GM10266 (cell line): ENCODE data around the gene DYNLT1.
A peak's percentile ranks its signal among the peaks of the same experiment; 100 is the strongest.

ENCODE experiments used
- DNase-seq: peaks from one replicate; pipeline ENCODE4 v3.0.0; 2012; ENCODE audit errors: extremely low spot score
- TF ChIP-seq, protein P1 (sequence below): IDR thresholded peaks from 2 replicates; pipeline ENCODE4 v1.5.1; 2012; ENCODE audit warnings: mild to moderate bottlenecking, low read depth; ENCODE audit not compliant: control insufficient read depth, insufficient read depth; ENCODE audit errors: missing control alignments

DYNLT1 gene

GRCh38 chr6:158644231-158645063, at the start of gene DYNLT1:
Gene DYNLT1, minus strand, starts transcription at chr6:158644743. Its CDS starts 35 bp downstream, at chr6:158644708.
- peak; percentile 96 for DNase-seq
- TF ChIP-seq, protein P1, sequence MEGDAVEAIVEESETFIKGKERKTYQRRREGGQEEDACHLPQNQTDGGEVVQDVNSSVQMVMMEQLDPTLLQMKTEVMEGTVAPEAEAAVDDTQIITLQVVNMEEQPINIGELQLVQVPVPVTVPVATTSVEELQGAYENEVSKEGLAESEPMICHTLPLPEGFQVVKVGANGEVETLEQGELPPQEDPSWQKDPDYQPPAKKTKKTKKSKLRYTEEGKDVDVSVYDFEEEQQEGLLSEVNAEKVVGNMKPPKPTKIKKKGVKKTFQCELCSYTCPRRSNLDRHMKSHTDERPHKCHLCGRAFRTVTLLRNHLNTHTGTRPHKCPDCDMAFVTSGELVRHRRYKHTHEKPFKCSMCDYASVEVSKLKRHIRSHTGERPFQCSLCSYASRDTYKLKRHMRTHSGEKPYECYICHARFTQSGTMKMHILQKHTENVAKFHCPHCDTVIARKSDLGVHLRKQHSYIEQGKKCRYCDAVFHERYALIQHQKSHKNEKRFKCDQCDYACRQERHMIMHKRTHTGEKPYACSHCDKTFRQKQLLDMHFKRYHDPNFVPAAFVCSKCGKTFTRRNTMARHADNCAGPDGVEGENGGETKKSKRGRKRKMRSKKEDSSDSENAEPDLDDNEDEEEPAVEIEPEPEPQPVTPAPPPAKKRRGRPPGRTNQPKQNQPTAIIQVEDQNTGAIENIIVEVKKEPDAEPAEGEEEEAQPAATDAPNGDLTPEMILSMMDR: no peak

GRCh38 chr6:158688860-158689259, 44.3 kb upstream of the DYNLT1 start:
- TF ChIP-seq, protein P1: no peak
- DNase-seq: no peak

- no peak for DNase-seq
- TF ChIP-seq, protein P1: no peak
Measured at GRCh38 chr6:158687506-158687905, 43.0 kb upstream of the DYNLT1 start.

- no peak for DNase-seq
Measured at GRCh38 chr6:158686791-158687381, 42.3 kb upstream of the DYNLT1 start.

GRCh38 chr6:158686311-158686710, 41.8 kb upstream of the DYNLT1 start:
- TF ChIP-seq, protein P1: no peak
- no peak for DNase-seq

More at GRCh38 chr6:158686791-158687381, 42.3 kb upstream of the DYNLT1 start:
- TF ChIP-seq, protein P1: no peak

GRCh38 chr6:158684745-158685324, 40.3 kb upstream of the DYNLT1 start:
- DNase-seq: no peak
- TF ChIP-seq, protein P1: no peak
